GM19240 (cell line): ENCODE data around the gene LUZP2.

Experiments used
- DNase-seq: peaks from one replicate; pipeline ENCODE4 v3.0.0; 2011; ENCODE audit warnings: low spot score; ENCODE audit not compliant: insufficient read length

The LUZP2 gene

DNA sequence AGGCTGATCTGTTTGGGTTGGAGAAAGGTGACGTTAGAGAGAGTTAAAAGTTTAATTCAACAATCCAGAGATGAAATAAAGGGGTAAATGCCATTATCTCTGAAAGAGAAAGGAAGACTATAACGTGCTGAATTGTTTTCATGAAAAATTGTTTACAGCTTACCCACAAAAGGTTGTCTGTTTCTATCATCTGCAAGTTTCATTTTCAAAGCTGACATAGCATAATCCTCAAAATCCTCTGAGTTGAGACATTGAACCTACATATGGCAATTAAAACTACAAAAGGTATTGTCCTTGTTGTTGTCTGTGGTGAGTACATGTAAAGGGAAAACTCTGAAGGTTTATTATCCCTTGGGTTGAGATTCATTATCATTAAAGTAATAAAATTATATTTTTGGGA, 569.9 kb downstream of the LUZP2 start:
- DNase-seq = no peak

DNA sequence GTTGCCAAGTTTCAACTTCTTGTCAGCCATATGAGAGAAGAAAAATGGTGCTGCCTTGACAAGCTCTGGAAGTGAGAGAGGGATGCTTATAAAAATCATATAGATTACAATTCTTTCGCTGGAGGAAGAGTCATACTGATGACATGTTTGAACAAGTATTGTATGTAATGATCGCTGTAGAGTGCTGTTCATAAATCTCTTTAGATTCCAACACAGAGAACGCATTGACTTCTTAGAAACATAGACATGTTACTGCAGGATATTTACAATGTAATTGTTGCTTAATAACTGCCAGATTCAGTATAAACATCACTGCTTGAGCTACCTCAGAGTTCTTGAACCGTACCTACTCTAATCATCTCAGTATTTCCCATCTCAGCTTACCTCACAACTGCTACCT, 571.6 kb downstream of the LUZP2 start:
- no peak for DNase-seq

- DNase-seq = no peak
These were observed 597.4 kb downstream of the LUZP2 start for GRCh38 chr11:25094085-25094802.

DNA sequence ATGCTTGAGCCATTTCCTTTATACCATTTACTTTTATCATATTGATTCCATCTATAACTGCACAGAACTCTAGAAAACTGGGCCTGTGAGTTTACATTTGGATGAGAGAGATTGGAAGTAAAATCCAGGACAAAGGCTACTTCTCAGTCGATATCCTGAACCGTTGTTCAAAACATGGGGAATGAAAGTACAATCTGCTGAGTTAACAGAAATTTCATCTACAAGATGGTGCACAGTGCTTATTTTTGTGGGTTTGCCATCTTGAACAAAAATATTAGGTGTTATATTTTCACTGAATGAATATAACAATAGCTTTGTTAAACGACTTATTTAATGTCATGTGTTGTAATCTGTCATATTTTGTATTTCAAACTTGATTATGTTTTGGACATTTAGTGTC, 622.6 kb downstream of the LUZP2 start:
- no peak for DNase-seq
